H9 (cell line): Measurements from ENCODE around the gene CACNA2D3. TPM values are rescaled to one million over a fixed set of nuclear protein-coding genes. Genes with fewer than 3 reads are reported as not detected.

ENCODE experiments used
- DNase-seq: peaks from one replicate; pipeline ENCODE4 v3.0.0-alpha.2; 2017
- H2AFZ ChIP-seq: one replicate; pipeline ENCODE4 v1.6.1; 2013; ENCODE audit warnings: mild to moderate bottlenecking, low read length, control low read depth, moderate library complexity
- H2AK5ac ChIP-seq: 2 replicates; pipeline ENCODE4 v1.6.1; 2013; ENCODE audit warnings: low read length, control low read depth, mixed read lengths; ENCODE audit not compliant: insufficient read length
- H2BK120ac ChIP-seq: one replicate; pipeline ENCODE4 v1.6.1; 2013; ENCODE audit warnings: low read depth, mild to moderate bottlenecking, low read length, control low read depth, inconsistent platforms; ENCODE audit not compliant: poor library complexity, severe bottlenecking
- H2BK12ac ChIP-seq: 2 replicates; pipeline ENCODE4 v1.6.1; 2013; ENCODE audit warnings: low read length, control low read depth, mixed read lengths, low read depth; ENCODE audit not compliant: insufficient read length
- H2BK15ac ChIP-seq: 2 replicates; pipeline ENCODE4 v1.6.1; 2013; ENCODE audit warnings: low read depth, low read length, control low read depth
- H2BK20ac ChIP-seq: one replicate; pipeline ENCODE4 v1.6.1; 2013; ENCODE audit warnings: low read depth, mild to moderate bottlenecking, low read length, control low read depth, inconsistent platforms; ENCODE audit not compliant: poor library complexity, severe bottlenecking
- H2BK5ac ChIP-seq: 2 replicates; pipeline ENCODE4 v1.6.1; 2013; ENCODE audit warnings: low read length, control low read depth, mixed read lengths; ENCODE audit not compliant: insufficient read length
- H3K14ac ChIP-seq: 2 replicates; pipeline ENCODE4 v1.6.1; 2013; ENCODE audit warnings: low read length, control low read depth; ENCODE audit not compliant: insufficient read depth
- H3K18ac ChIP-seq: 2 replicates; pipeline ENCODE4 v1.6.1; 2013; ENCODE audit warnings: low read depth, mild to moderate bottlenecking, mixed read lengths, low read length, control low read depth; ENCODE audit not compliant: insufficient read length
- H3K23ac ChIP-seq: 2 replicates; pipeline ENCODE4 v1.6.1; 2013; ENCODE audit warnings: low read length, control low read depth, mixed read lengths, low read depth; ENCODE audit not compliant: insufficient read length
- H3K23me2 ChIP-seq: 2 replicates; pipeline ENCODE4 v1.6.1; 2013; ENCODE audit warnings: low read depth, mild to moderate bottlenecking, mixed read lengths, low read length, control low read depth; ENCODE audit not compliant: insufficient read length, poor library complexity, severe bottlenecking
- H3K27ac ChIP-seq: 2 replicates; pipeline ENCODE4 v1.5.1; 2013; ENCODE audit warnings: low read length, control low read depth, mixed read lengths, low read depth; ENCODE audit not compliant: insufficient read length
- H3K27me3 ChIP-seq: 2 replicates; pipeline ENCODE4 v1.6.1; 2013; ENCODE audit warnings: low read length, control low read depth, inconsistent platforms; ENCODE audit not compliant: insufficient read depth
- H3K4ac ChIP-seq: 2 replicates; pipeline ENCODE4 v1.6.1; 2013; ENCODE audit warnings: low read depth, mild to moderate bottlenecking, control low read depth, inconsistent platforms, low read length, moderate library complexity
- H3K4me1 ChIP-seq: 2 replicates; pipeline ENCODE4 v1.6.1; 2013; ENCODE audit warnings: low read length, control low read depth, inconsistent platforms; ENCODE audit not compliant: insufficient read depth
- H3K4me2 ChIP-seq: 2 replicates; pipeline ENCODE4 v1.6.1; 2013; ENCODE audit warnings: low read length, control low read depth, mixed read lengths; ENCODE audit not compliant: insufficient read length, insufficient read depth
- H3K56ac ChIP-seq: 2 replicates; pipeline ENCODE4 v1.6.1; 2013; ENCODE audit warnings: low read depth, mild to moderate bottlenecking, mixed read lengths, low read length, control low read depth; ENCODE audit not compliant: insufficient read length
- H3K79me1 ChIP-seq: 2 replicates; pipeline ENCODE4 v1.6.1; 2013; ENCODE audit warnings: low read depth, mild to moderate bottlenecking, moderate library complexity, low read length, control low read depth, inconsistent platforms; ENCODE audit not compliant: insufficient read depth, poor library complexity, severe bottlenecking
- H3K79me2 ChIP-seq: 2 replicates; pipeline ENCODE4 v1.6.1; 2013; ENCODE audit warnings: low read length, control low read depth, inconsistent platforms; ENCODE audit not compliant: insufficient read depth
- H3K9ac ChIP-seq: 2 replicates; pipeline ENCODE4 v1.6.1; 2013; ENCODE audit warnings: low read length, control low read depth, mixed read lengths; ENCODE audit not compliant: insufficient read length; ENCODE audit errors: extremely low read depth
- H3K9me3 ChIP-seq: one replicate; pipeline ENCODE4 v1.6.1; 2013; ENCODE audit warnings: low read depth, low read length, inconsistent platforms; ENCODE audit not compliant: control insufficient read depth
- H3T11ph ChIP-seq: one replicate; pipeline ENCODE4 v1.6.1; 2013; ENCODE audit warnings: mild to moderate bottlenecking, low read length, control low read depth, inconsistent platforms
- H4K20me1 ChIP-seq: one replicate; pipeline ENCODE4 v1.6.1; 2013; ENCODE audit not compliant: control insufficient read depth, insufficient read length, insufficient read depth
- H4K5ac ChIP-seq: 2 replicates; pipeline ENCODE4 v1.6.1; 2013; ENCODE audit warnings: low read depth, mild to moderate bottlenecking, mixed read lengths, low read length, control low read depth; ENCODE audit not compliant: insufficient read length
- H4K8ac ChIP-seq: replicated peaks from 2 replicates; pipeline ENCODE4 v1.6.1; 2013; ENCODE audit warnings: low read length, control low read depth, mixed read lengths, low read depth; ENCODE audit not compliant: insufficient read length
- H4K91ac ChIP-seq: 2 replicates; pipeline ENCODE4 v1.6.1; 2013; ENCODE audit warnings: low read depth, mild to moderate bottlenecking, moderate library complexity, mixed read lengths, low read length, control low read depth; ENCODE audit not compliant: insufficient read length
- H3K27ac Mint-ChIP-seq, 3 experiments: 2 replicates in 2 of 3; 3 replicates in 1 of 3; pipeline ENCODE4 v1.8.0; 2020 to 2021; ENCODE audit warnings: mixed read lengths in 3 of 3, mild to moderate bottlenecking in 1 of 3, moderate library complexity in 1 of 3
- H3K27me3 Mint-ChIP-seq: 2 replicates; pipeline ENCODE4 v1.8.0; 2021; ENCODE audit warnings: low read depth, mild to moderate bottlenecking, moderate library complexity, mixed read lengths
- H3K36me3 Mint-ChIP-seq, 3 experiments: 2 replicates in 2 of 3; 3 replicates in 1 of 3; pipeline ENCODE4 v1.8.0; 2020 to 2021; ENCODE audit warnings: low read depth in 3 of 3, mixed read lengths in 3 of 3; ENCODE audit not compliant: insufficient read depth in 1 of 3
- H3K4me1 Mint-ChIP-seq, 2 experiments: 2 replicates each; pipeline ENCODE4 v1.8.0; 2020; ENCODE audit warnings: mixed read lengths in 2 of 2
- H3K4me3 Mint-ChIP-seq, 2 experiments: 2 replicates in 1 of 2; 3 replicates in 1 of 2; pipeline ENCODE4 v1.8.0; 2020 to 2021; ENCODE audit warnings: mild to moderate bottlenecking in 2 of 2, mixed read lengths in 2 of 2, moderate library complexity in 1 of 2
- H3K9me3 Mint-ChIP-seq, 2 experiments: 2 replicates in 1 of 2; 3 replicates in 1 of 2; pipeline ENCODE4 v1.8.0; 2020; ENCODE audit warnings: mild to moderate bottlenecking in 2 of 2, mixed read lengths in 2 of 2, moderate library complexity in 1 of 2
- WGBS: extraction: QIAGEN DNeasy Blood & Tissue Kit; methylation state at CpG from one replicate; pipeline ENCODE4 v1.1.7; 2013; ENCODE audit warnings: missing lambda C conversion rate, low lambda C conversion rate, mixed read lengths; ENCODE audit not compliant: insufficient read length; ENCODE audit errors: extremely low coverage; 5-methylcytosine and 5-hydroxymethylcytosine counted together
- total RNA-seq: library from RNA; stranded (reverse); gene quantifications from 2 replicates; pipeline ENCODE4 v1.2.1, GENCODE V29; 2021
- TF ChIP-seq, protein P1 (sequence below): fragments of 200-600 bp; sonication (generic); conservative IDR thresholded peaks from 3 replicates; pipeline ENCODE4 v1.8.0; 2021; ENCODE audit warnings: antibody characterized with exemption, mild to moderate bottlenecking

The CACNA2D3 gene
- total RNA-seq, 1 experiment from 2014 or later: 3.2 TPM

DNA sequence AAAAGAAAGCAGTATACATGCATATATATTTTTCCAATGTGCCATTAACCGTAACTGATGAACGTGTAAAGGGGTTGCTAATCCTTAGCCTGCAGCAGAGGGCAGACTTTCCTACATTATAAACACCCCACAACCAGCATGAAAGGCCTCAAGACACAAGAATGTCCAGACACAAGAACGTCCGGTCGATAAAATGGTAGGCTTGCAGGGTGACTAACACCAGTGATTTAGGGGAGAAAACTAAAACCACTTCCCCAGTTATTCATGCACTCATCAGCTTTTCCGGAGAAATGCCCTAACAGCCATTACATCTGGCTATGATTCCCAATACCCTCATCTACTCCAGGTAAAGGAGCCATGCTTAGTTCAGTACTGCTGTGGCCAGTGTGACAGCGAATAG is 748.1 kb downstream of the CACNA2D3 start:
- Mint-ChIP-seq H3K27ac (no peak overlapping the region; a peak in 1 of 7 replicates), H3K27me3 (no peaks in the 10 kb centered on the region), H3K36me3 (peaks cover 0 to 3% (median 2%) of the 10 kb centered on the region in 3 experiments; a peak in 2 of 7 replicates), H3K9me3 (no peaks in the 10 kb centered on the region), H3K4me3 (no peak overlapping the region), H3K4me1 (peaks cover 15 to 21% of the 10 kb centered on the region in 2 experiments)
- Histone ChIP-seq H2BK12ac (no peak overlapping the region), H3K23ac (no peak overlapping the region), H2BK15ac (no peak overlapping the region), H3K4me1 (peaks cover 3% of the 10 kb centered on the region; the same call in 1 of the 2 replicates), H2AK5ac (no peak overlapping the region), H2BK5ac (no peak overlapping the region), H3K27me3 (no peaks in the 10 kb centered on the region), H3K9ac (no peak overlapping the region), H3K56ac (no peak overlapping the region), H4K5ac (no peak overlapping the region), H3K79me2 (no peaks in the 10 kb centered on the region), H4K91ac (no peak overlapping the region), H3K27ac (no peak overlapping the region), H2BK20ac (no peak overlapping the region), H3K79me1 (no peaks in the 10 kb centered on the region), H4K8ac (no peak overlapping the region), H3K18ac (no peak overlapping the region), H3K23me2 (no peaks in the 10 kb centered on the region), H3K9me3 (no peaks in the 10 kb centered on the region), H2AFZ (no peak overlapping the region), H2BK120ac (no peak overlapping the region), H3K4ac (no peak overlapping the region), H3K4me2 (no peak overlapping the region), H4K20me1 (no peaks in the 10 kb centered on the region), H3K14ac (no peak overlapping the region), H3T11ph (no peak overlapping the region)
- WGBS: no CpG with 5 or more reads among the region's 7 CpGs
- TF ChIP-seq, protein P1, sequence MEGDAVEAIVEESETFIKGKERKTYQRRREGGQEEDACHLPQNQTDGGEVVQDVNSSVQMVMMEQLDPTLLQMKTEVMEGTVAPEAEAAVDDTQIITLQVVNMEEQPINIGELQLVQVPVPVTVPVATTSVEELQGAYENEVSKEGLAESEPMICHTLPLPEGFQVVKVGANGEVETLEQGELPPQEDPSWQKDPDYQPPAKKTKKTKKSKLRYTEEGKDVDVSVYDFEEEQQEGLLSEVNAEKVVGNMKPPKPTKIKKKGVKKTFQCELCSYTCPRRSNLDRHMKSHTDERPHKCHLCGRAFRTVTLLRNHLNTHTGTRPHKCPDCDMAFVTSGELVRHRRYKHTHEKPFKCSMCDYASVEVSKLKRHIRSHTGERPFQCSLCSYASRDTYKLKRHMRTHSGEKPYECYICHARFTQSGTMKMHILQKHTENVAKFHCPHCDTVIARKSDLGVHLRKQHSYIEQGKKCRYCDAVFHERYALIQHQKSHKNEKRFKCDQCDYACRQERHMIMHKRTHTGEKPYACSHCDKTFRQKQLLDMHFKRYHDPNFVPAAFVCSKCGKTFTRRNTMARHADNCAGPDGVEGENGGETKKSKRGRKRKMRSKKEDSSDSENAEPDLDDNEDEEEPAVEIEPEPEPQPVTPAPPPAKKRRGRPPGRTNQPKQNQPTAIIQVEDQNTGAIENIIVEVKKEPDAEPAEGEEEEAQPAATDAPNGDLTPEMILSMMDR: peak; percentile 56; the same call in 2 of the 3 replicates
- no peak for DNase-seq
